Stimulated activated CD4-positive, alpha-beta T cell treated with anti-CD3 and anti-CD28 coated beads, Interleukin-12 subunit alpha, Interleukin-12 subunit beta, amount 100 ng/mL, for 48 hours (primary cell): ENCODE measurements around the gene DNMT3L.
"Not testable (repeated sequence)": the region's sequence is repeated elsewhere in the genome, so short reads cannot be mapped to it uniquely, and the experiment has no call there.

ENCODE experiments used
- DNase-seq, 3 donors: peaks; one replicate each; pipeline ENCODE4 v3.0.0-alpha.2; 2020; ENCODE audit warnings: low read depth in 2 of 3, low spot score in 1 of 3

DNMT3L gene

GRCh38 chr21:44249204-44250037 is 12.3 kb downstream of the DNMT3L start:
- not testable (repeated sequence) for DNase-seq

- DNase-seq: not testable (repeated sequence)
Measured at GRCh38 chr21:44247904-44248303, 13.8 kb downstream of the DNMT3L start.

- DNase-seq: not testable (repeated sequence)
Measured at GRCh38 chr21:44243980-44244379, 17.7 kb downstream of the DNMT3L start.

DNA sequence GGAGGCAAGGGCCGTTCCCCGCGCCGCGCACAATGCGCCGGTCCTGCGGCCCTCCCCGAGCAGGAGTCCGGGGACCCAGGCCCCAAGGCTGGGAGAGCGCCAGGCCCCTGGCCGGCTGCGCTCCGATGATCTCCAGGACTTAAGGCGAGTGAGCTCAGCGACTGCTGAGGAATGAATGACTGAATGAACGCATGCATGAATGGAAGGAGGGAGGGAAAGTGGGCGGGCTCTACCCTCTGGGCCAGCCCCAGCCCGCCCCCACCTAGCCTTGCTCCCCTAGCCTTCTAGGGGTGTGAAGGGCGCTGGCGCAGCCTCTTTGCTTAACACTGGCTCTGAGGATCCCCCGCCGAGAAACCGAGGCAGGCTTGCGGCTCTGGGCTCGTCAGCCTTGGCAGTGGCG is 20.4 kb downstream of the DNMT3L start:
- DNase-seq: not testable (repeated sequence)

DNA sequence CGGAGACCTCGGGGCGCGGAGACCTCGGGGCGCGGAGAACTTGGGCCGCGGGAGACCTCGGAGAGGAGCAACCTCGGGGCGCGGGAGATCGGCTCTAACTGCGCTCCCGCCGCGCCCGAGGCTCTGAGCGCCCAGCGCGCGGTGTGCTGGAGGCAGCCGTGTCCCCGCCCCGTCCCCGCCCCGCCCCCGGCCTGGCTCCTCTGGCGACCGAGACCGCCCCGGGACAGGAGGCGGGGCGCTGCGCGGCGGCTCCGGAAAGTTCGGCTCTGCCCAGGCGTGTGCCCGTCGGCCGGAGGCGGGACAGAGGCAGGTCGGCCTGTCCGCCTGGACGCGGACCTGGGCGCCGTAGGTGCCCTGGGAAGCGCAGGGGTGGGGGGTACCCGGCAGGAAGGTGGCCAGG is 20.9 kb downstream of the DNMT3L start, which contains the start of gene ICOSLG:
Gene ICOSLG (minus strand): TSS at position 102 of the 400 bp plus-strand sequence. CDS start 126 bp downstream, outside the sequence.
- not testable (repeated sequence) for DNase-seq

DNA sequence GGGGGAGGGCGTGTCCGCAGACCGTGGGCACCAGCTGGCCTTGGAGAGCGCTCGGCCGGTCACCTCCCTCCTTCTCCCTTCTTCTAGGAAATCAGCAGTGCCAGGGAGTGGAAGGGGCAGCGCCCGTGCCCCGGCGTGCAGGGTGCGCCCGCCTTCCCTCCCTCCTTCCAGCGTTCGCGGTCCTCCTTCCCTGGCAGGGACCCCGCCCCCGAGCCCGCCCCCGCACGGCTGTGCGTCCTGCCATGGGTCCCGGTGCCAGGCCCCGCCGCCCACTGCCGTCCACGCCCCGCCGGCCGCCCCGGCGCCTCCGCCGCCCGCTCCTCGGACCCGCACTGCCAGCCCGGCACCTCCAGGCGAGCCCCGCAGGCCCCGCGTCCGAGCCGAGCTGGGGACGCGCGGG is 21.3 kb downstream of the DNMT3L start:
- DNase-seq: not testable (repeated sequence)

- not testable (repeated sequence) for DNase-seq
Measured at GRCh38 chr21:44229561-44229960, 32.1 kb downstream of the DNMT3L start.

DNA sequence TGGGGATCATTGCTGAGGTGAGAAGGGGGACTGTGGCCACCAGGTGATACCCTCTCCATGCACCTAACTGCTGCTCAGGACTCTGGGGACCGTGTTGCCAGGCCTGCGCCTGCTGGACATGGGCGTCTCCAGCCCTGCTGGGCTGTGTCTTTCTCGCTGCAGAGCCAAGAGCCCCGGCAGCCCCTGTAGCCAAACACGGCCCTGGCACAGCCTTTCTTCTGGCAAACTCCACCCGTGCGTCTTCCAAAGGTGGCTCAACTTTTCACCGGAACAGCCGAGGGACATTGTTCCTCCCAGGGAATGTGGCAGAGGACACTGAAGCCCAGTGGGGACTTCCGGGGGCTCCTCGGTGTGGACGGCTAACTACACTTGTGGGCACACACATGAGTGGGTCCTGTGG is 33.6 kb downstream of the DNMT3L start:
- not testable (repeated sequence) for DNase-seq

DNA sequence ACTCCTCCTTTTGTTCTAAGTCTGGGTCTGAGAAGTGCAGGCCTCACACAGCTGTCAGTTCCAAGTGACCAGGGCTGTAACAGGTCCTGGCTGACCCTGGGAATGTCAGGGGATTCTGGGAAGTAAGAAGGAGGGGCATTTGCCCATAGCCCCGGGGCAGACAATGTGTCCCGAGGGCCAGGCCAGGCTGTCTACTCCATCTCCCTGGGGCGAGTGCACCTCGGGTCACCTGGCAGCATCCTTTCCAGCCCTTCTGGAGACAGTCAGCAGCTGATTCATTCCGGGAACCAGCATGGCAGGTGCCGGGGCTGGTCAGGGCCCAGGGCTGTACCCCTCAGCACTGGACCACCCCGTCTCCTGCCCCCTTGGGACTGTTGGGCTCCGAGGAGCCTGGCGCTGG is 34.1 kb downstream of the DNMT3L start:
- not testable (repeated sequence) for DNase-seq

DNA sequence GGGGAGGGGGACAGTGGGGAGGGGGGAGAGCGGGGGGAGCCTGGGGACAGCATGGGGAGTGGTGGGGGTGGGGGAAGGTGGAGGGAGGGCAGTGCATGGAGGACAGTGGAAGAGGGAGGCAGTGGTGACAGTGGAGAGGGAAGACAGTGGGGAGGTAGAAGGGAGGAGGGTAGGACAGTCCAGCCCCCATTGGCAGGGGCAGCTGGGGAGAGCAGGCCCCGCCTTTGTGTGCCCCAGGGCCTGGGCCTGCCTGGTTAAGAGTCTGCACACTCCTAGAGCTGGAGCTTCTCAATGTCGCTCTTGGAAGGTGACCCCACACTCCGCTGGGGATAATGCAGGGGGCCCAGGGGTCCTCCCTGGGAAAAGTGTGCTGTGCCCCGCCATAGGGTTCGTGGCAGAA is 36.1 kb downstream of the DNMT3L start:
- not testable (repeated sequence) for DNase-seq

DNA sequence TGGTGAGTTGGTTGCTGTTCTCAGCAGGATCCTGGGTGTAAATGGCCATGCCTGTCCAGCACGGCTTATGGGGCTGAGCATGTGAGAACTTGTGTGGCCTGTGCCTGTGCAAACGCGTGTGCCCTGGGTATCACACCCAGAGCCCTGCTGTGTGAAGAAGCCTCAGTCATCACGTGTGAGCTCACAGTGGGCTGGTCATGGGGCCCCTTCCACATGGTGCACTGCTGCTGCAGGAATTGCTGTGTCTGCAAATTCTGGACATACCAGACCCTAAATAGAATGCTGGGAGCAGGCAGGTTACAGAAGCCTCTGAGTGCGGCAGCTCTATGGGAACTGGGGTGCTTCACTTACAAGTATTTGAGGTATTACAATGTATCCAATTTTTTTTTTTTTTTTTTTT is 38.4 kb downstream of the DNMT3L start:
- DNase-seq: not testable (repeated sequence)

- DNase-seq: not testable (repeated sequence)
Measured at GRCh38 chr21:44220674-44221073, 41.0 kb downstream of the DNMT3L start.

DNA sequence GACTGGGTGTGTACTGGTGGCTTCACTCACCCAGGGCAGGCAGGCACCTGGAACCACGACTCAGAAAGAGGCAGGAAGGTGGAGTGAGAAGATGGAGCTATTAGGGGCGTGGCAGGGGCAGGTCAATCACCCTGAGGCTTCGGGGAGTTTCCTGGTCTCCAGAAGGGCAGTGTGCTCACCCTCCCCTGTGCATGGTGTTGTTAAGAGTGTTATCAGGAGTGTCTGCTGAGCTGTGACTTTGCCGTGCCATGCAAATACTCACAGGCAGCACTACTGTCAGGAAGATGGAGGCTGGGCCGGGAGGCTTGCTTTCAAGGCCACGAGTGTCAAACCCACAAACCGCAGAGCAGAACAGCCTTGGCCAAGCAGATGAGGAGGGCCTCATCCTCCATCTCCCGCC is 43.2 kb downstream of the DNMT3L start:
- not testable (repeated sequence) for DNase-seq

- DNase-seq: not testable (repeated sequence)
Measured at GRCh38 chr21:44211978-44212377, 49.7 kb downstream of the DNMT3L start.

DNA sequence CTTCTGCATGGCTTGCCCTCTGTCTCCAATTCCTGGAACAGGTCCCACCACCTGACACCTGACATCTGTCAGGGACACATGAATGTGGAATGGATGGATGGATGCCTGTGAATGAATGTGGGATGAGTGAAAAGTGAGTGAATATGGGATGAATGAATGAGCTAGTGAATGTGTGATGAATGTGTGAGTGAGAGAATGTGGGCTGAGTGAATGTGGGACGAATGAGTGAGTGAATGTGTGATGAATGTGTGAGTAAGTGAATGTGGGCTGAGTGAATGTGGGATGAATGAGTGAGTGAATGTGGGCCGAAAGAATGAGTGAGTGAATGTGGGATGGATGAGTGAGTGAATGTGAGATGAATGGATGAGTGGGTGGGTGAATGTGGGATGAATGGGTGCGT is 50.1 kb downstream of the DNMT3L start:
- DNase-seq: not testable (repeated sequence)

- not testable (repeated sequence) for DNase-seq
Measured at GRCh38 chr21:44207860-44208646, 53.6 kb downstream of the DNMT3L start.

- not testable (repeated sequence) for DNase-seq
Measured at GRCh38 chr21:44206698-44207676, 54.7 kb downstream of the DNMT3L start.

DNA sequence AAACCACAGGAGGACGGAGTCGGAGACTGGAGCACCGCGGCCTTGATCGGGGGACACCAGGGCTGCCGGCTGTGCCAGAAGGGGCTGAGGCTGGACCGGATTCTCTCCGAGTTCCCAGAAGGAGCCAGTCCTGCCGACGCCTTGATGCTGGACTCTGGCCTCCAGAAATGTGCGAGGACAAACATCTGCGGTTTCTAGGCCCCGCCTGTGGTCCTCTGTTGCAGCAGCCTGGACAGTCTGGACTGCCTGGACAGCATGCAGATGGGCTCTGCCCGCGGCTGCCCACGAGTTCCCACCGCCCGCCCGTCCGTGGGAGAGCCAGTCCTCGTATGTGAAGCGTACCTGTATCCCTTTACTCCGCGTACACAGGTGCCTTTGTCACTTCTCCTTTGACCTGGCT is 55.5 kb downstream of the DNMT3L start:
- not testable (repeated sequence) for DNase-seq

- not testable (repeated sequence) for DNase-seq
Measured at GRCh38 chr21:44202590-44203299, 59.0 kb downstream of the DNMT3L start.

DNA sequence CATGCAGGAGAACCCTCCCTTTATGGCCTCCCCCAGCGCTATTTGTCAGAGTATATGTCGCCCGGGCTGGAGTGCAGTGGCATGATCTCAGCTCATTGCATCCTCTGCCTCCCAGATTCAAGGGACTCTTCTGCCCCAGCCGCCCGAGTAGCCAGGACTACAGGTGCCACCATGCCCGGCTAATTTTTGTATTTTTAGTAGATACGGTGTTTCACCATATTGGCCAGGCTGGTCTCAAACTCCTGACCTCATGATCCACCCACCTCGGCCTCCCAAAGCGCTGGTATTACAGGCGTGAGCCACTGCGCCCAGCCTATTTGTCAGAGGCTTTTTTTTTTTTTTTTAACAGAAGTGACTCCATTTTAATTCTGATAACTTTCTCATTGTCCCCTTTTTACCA is 61.7 kb downstream of the DNMT3L start:
- not testable (repeated sequence) for DNase-seq
